DMS153 (cell line): ENCODE data around the gene KDM4C.
"Not testable (repeated sequence)": the region's sequence is repeated elsewhere in the genome, so short reads cannot be mapped to it uniquely, and the experiment has no call there.

Source experiments
- DNase-seq: peaks from one replicate; lab custom pipeline; 2025; lab: John Stamatoyannopoulos, UW

KDM4C gene

DNA sequence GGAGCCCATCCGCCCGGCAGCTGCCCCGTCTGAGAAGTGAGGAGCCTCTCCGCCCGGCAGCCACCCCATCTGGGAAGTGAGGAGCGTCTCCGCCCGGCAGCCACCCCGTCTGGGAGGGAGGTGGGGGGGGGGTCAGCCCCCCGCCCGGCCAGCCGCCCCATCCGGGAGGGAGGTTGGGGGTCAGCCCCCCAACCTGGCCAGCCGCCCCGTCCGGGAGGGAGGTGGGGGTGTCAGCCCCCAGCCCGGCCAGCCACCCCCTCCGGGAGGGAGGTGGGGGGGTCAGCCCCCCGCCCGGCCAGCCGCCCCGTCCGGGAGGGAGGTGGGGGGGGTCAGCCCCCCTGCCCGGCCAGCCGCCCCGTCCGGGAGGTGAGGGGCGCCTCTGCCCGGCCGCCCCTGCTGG, 49.9 kb downstream of the KDM4C start:
- not testable (repeated sequence) for DNase-seq

DNA sequence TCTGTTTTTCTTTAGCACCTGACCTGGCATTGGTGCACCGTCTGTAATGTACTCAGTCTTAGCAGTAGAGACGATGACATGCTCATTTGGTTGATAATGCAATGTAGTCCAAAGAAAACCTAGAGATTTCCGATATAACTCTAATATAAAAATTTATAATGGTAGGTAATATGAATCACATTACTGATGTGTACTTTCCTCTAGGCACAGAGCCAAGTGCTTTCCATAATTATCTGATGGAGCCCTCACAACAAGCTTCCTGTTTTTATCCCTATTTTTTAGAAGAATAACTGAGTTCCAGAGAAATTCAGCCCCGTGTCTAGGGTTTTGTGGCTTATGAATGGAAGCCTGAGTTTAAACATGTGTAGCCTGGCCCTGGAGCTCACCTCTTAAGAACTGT, 53.7 kb downstream of the KDM4C start:
- DNase-seq, result no peak

DNA sequence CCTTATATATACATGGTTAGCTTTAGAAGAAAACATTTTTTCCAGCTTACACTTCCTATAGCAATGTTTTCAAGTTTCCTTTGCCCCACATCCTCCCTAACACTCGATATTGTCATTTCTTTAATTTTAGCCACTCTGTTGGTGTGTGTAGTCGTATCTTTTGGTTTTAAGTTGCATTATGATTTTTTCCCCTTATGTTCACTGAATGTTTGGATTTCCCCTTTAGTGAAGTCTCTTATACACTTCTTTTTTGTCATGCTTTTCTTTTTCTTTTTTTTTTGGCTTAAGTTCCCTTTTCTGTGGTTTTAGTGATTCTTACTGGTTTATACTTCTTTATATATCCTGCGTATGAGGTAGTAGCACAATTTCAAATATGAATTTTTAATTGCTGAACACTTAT, 58.8 kb downstream of the KDM4C start:
- DNase-seq, result no peak

DNA sequence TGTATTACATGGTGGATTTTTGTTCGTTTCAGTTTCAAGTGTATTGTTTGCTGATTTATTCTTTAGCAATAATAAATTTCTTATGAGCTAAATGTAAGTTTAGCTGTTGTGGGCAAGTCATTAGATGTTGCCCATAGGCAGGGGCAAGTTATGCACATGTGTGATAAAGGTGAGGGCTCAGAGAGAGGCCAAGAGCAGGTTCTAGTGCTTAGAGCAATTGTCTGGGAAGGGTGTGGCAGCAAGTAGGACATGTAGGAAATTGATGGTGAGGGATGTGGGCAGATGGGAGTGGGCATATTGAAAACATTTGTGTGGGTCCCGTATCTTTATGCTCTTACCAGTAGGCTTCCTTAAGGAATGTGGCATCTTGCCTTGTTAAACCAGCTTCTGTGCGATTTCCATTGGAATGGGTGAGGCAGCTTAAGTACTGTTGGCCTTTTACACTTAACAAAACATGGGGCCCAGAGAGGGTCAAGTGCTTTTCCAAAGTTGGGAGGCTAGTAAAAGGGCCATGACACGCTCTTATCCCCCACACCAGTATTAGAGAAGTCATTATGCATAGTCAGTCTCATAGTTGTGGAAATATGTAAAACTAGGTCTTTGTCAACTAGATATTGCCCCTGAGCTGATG, 60.6 kb downstream of the KDM4C start:
- no peak for DNase-seq

DNA sequence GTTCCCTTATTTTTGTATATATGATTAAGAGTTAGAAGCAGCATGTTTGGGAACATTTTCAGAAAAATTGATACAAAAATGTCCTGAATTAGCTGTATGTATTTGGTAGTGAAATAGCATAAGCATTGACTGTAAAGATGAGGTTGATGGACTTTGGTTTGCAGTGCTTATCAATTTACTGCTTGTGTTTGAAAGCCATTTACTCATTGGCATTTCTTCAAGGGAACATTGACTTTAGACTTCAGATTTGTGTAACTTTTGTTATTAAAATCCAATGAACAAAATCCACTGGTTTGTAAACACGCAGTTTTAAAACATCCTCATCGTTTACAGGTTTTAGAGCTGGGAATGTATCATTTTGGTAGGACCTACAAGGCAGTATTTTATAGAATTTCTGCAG, 61.3 kb downstream of the KDM4C start:
- no peak for DNase-seq

DNA sequence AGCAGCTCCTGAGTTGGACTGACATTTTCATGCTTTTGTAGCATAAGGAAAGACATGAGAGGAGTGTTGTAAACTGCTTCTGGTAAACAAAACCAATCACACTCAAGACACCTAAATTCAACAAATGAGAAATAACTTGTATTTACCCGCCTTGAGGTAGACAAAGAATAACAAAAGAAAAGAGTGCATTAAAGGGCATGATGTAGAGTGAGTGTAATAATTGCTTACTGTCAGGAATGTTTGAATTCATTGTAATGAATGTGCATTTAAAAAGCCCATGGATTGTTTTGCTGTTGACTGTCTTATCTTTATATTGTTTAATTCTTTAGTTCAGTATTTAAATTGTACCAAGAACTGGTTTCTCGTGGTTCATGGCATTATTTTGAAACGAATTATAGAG, 61.8 kb downstream of the KDM4C start:
- DNase-seq, result no peak

DNA sequence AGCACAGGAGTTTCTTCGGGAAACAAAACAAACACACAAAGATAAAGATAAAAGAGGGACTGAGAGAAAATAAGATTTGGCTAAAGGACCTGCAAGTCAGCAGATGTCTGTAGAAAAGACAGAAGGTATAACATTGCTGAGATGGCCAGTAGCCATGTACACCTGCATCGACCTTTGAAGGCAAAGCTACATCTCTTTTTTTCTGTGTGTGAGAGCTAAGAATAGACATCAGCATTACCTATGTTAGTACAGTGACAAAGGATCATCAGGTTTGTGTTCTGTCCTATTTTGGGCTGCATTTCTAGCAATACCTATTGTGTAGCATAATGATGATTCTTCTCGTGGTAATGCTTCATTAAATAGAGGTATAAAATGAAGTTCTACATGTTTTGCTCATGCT, 64.9 kb downstream of the KDM4C start:
- no peak for DNase-seq

DNA sequence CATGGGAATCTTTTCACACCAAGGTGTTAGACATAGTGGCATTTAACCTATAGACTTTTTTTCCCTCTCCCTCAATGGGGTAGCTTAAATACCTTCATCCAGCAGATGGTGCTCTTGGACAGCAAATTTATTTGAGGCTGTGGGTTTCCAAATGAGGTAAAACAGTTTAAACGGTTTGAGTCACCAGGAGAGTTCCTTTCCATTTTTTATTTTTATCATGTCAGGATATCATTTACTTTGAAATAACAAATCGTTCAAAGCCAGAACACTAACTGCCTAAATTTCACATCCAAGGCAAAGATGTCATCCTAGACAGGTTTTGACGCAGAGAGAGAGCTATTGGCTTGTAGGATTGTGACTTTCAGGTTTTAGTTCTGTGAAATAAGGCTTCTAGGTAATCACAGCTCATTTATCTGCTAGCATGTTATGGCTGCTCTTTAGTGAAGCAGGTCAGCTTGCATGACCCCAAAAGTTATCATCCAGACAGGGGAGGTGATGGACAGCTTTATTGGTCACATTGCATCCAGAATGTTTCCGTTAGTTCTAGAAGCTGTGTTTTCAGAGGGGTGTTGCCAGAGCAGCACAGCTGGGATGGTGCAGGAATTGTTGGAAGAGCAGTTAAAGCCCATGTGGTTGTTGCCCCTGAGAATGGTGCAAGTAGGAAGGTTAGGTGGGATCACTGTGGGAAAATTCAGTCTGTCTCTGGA, 69.8 kb downstream of the KDM4C start:
- peak; percentile 33 for DNase-seq

DNA sequence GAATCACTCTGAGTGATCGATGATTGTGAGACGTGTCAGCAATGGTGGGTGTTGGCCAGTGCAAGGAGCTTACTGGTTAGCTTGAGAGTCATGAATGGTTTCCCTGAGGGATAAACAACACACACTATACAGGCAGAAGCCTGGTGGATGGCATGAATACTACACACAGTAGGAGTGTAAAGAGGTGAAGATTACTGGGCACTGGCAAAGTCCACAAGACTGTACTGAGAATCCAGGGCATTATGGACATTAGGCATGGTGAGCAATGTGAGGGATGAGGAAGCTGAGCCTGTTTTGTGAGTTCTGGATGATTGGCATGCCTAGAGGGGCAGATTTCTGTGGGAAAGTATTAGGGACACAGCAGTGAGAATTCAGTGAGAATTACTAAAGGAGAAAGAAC, 71.3 kb downstream of the KDM4C start:
- DNase-seq, result no peak

DNA sequence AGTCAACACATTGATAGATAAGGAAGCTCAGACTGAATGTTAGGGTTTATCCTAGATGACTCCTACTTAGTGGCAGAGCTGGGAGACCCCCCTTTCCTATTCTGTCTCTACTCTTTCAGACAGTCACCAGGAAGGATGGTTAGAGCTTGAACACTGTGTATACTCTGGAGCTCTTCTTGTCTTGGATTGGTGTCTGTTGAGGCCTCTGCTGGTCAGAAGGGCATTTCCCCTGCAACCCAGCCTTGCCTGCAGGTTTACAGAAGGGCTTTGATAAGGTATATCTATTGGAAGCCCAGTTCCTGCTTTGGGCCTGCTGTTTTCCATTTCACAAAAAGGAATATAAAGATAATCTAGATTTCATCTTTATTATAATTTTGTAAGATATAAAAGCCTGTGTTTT, 71.8 kb downstream of the KDM4C start:
- DNase-seq, result no peak

DNA sequence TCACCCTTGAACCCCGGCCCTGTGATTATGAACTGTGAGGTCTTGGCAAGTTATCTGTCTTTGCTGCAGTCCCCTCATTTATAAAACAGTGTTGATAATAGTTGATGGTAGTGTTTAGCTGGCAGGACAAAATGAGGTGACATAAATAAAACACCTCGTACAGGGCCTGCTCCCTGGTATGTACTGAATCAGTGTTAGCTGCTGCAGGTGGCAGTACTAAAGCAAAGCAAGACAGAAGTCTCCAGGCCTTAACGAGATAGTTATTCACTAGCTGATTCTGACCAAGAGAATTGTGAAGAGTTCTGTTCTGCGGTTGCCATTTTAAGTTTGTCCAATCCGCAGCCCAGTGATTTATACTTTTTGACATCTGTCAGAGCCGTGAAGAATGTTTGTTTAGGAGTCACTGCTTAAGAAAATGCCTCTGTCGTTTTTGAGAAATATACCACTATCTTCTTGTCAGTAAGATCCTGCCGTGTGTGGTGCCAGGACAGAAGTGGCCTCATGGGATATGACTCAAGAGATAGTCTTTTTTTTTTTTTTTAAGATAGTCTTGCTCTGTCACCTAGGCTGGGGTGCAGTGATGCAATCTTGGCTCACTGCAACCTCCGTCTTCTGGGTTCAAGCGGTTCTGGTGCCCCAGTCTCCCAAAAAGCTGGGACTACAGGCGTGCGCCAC, 75.9 kb downstream of the KDM4C start:
- no peak for DNase-seq

DNA sequence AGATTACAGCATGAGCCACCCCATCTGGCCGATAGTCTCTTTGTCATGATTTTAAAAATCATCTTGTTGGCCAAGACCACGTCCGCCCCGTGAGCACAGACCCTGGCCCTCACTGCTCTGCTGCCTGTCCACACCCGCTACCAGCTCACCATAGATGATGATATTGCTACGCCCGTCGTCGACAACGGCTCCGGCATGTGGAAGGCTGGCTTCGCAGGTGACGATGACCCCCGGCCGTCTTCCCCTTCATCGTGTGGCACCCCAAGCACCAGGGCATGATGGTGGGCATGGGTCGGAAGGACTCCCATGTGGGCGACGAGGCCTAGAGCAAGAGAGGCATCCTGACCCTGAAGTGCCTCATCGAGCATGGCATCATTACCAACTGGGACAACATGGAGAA, 76.5 kb downstream of the KDM4C start:
- no peak for DNase-seq

DNA sequence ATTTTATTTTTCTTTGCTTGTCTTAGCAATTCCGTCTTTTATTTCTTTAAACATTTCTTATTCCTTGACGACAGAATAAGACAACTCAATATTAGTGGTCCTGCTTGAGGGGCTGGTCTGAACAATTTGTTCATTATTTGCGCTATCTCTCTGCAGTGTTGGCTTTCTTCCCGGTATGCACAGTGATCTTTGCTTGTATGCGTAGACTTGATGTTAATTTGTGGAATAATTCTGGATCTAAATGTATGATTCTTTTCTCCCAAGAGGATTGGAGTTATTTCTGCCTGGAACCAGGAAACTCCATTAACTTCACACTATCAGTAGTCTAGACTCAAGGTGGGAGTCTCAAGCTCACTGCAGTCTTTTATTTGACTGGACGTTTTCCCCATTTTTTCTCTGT, 80.4 kb downstream of the KDM4C start:
- no peak for DNase-seq

DNA sequence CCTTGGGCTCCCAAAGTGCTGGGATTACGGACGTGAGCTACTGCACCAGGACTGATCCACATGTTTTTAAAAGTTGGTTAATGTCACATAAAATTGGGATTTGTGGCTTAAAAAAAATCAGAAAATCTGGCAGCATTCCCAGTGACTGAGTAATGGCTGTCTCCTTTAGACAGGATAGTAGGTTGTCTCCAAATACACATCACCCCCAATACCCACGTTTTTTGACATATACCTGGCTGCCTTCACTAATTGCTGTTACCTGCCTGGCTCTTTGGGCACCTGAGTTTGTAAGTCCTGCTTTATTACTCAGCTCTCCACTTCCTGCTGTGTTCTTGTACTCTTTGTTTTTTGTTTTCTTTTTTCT, 84.8 kb downstream of the KDM4C start:
- DNase-seq, result no peak

DNA sequence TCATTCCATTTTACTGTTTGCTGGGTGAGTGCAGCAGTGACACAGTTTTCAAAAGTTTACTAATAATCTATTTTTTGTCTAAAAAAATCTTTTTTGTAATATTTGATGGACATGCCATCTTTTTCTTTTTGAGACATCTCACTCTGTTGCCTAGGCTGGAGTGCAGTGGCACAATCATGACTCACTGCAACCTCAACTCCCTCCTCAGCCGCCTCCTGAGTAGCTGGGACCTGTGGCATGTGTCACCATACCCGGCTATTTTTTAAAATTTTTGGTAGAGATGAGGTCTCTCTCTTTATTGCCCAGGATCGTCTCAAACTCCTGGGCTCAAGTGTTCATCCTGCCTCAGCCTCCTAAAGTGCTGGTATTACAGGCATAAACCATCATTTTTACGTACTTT, 86.0 kb downstream of the KDM4C start:
- no peak for DNase-seq

DNA sequence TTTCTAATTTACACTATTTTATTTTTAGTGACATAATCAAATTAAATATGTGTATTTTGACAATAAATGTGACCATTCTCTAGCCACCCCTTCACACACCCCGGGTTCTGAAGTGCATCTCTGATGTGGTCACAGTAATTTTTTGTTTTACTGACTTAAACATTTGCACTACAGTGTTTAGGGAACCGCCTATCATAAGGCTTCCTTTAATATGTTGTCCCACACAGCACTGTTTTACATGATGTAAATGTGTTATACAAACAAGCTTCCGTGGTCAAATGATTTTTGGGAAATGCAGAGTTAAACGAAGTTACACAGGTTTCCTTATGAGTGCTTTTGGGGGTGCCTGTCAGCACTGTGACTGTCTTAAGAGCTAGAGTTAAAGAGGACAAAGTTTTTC, 86.5 kb downstream of the KDM4C start:
- no peak for DNase-seq

DNA sequence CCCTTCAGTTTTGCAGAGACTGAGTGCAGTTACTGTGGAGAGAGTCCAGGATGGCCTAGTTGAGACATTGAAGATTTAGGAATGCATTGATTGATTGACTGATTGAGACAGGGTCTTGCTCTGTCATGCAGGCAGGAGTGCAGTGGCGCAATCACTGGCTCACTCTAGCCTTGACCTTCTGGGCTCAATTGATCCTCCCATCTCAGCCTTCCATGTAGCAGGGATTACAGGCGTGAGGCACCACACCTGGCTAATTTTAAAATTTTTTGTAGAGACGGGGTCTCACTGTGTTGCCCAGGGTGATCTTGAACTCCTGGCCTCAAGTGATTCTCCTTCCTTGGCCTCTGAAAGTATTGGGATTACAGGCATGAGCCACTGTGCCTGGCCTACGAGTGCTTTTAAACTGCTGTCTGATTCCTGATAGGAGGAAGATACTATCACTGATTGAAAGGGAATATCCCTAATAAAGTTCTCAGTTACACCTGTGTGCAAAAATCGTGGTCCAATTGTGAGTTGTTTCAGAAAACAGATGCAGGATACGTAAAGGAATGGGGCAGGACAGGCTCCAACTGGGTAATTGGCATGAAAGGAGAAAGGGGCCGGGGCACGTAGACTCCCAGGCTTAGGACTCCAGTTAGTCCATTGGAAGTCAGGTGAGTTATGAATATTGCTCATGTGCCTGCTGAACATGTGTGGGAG, 87.5 kb downstream of the KDM4C start:
- no peak for DNase-seq

DNA sequence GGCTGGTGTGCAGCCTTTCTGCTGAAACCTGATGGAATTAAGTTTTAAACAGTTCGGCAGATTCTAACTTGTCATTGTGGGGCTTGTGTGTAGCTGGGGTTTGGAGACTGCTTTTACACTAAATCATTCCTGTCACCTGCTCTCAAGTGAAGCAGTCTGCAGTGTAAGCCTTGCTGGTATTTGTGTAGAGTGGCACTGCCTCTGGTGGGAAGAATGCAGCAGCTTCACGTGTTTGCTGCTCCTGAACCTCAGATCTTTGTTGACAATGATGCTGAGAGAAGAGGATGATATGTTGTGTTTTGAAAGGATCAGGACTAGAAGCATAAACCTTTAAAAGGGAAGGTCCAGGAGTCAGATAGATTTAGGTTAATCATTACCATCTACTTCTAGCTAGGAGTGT, 88.1 kb downstream of the KDM4C start:
- no peak for DNase-seq

DNA sequence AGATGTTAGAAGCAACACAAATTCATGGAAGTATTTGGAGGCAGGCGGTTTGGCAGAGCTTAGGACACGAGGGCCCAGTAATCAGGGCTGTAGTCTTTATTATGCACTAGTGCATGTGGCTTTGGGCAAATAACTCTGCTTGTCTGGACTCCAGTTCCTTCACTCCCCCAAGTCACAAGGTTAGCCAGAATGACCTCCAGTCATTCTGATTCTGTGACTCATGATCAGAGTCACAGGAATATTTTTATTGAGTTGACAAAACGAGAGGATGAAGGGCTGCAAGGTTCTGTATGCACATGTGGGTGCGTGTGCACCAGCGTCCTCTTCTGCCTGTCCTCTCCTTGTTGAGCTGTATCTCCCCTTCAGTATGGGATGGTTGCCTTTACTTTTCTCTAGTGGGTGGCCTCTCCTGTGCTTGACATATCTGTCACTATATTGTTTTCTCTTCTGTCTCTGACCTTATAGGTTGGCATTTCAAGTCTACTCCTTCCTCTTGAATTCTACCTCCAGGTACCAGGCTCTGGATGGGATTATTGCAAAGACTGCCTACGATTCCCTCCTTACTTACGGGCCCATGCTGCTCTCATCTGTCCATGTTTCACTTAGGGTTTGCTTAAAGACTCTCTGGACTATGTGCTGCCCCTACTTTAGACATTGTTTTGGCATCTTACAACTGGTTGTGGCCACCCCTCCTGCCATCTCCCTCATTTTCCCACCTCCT, 94.6 kb downstream of the KDM4C start:
- DNase-seq, result no peak

DNA sequence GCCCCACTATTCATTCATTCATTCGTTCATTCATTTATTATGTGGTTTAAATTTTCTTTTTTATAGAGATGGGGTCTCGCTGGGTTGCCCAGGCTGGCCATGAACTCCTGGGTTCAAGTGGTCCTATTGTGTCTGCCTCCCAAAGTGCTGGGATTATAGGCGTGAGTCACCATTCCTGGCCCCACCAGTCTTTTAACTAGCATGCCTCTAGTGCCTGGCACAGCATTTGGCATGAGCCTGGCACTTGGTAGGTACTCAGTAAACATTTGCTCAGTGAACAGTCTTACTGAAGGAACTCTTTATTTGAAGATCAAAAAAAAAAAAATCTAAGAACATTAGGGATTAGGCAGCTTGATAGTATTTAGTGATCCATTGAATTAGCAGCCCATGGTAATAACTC, 98.1 kb downstream of the KDM4C start:
- DNase-seq, result no peak

DNA sequence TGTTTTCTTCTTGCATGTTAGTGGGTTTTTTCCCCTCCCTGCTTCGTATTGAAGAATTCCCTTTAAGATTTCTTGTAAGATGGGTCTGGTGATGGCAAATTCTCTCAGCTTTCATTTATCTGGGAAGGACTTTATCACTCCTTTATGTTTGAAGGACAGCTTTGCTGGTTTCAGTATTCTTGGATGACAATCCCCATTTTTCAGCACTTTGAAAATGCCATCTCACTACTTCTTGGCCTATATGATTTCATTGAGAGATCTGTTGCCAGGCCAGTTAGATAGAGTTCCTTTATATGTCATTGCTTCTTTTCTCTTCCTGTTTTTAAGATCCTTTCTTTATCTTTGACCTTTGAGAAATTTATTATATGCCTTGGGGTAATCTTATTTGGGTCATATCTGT, 106.3 kb downstream of the KDM4C start:
- DNase-seq, result no peak
